GM19455 (cell line): ENCODE results near the gene NAT8.
"Not testable (repeated sequence)": the region's sequence is repeated elsewhere in the genome, so short reads cannot be mapped to it uniquely, and the experiment has no call there.

Source experiments
- ATAC-seq: cut with Tn5 transposase; IDR thresholded peaks from one replicate; pipeline ENCODE4 v1.9.1; 2021; ENCODE audit not compliant: unreplicated experiment

NAT8 gene

DNA sequence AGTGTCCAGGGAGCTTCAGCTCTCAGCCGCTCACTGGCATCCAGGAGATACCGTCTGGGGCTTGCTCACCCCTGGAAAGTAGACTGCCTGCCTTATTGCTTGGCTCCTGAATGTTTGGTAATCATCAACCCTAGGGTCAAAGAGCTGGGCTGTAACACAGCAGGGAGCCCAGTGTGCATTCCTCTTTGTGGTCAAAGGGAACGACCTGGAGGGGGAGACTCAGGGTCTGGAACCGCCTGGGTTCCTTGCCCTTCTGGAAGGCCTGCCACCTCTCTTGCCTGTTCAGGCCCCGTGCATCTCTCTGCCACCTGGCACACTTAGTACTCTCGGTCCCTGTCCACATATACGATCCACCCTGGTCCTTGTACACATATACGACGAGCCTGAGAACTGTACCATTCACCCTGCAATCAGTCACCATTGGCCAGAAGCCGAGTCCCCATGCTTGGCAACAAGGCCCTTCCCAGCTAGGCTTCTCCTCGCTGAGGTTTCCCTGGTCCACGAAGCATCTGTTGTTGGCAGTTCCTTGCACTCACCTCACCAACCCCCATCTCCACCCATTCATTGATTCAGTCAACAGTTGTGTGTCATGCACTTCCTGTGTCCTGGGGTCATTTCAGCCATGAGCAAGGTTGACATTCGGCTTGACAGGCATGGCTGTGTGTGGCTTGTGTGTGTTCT, at the start of gene NAT8:
Gene NAT8 (minus strand): TSS at position 85 of the 681 bp plus-strand sequence. CDS start 794 bp downstream, outside the sequence.
- ATAC-seq = no peak

DNA sequence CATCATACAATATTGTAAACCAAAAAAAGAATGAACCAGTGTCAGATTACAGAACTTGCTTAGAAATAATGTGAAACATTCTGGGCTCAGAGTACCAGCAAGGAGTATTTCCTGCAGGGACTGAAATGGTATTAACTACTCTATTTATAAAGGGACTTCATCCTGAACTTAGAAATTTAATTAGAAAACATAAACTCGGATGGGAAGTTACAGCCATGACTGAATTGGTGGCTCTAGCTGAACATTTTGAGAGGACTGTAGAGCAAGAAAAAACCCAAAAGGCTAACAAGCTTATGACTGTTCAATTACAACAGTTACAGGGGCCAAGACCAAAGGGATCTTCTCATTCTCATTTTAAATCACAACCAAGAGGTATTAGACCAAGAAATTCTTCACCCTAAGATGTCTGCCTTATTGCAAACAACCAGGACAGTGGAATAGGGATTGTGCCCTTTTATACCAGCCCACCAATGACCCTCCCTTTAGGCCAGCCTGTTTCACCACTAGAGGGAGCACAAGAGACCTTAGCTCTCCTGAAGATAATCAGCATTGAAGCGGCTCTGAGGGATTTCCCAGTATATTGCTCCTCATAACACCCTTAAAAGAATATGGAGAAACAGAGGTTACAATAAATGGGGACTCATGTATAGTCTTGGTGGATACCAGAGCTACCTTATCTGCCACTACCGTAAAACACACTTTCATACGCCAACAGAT, 48.3 kb upstream of the NAT8 start:
- not testable (repeated sequence) for ATAC-seq

DNA sequence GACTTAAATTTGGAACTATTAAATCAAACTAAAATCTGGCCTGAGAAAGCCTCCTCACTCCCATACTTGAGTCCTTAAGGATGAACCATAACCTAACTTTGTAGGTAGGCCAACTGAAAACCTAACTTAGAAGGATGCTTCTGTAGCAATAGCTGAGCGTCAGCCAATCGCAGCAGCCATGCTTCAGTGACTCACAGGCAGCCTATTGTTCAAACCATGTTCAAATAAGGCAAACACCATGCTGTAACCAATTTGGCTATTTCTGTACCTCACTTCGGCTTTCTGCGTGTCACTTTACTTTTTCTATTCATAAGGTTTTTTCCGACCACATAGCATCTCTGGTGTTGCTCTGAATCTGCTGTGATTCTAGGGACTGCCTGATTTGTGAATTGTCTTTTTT, 46.3 kb upstream of the NAT8 start:
- not testable (repeated sequence) for ATAC-seq

- no peak for ATAC-seq
These were observed 43.7 kb upstream of the NAT8 start for GRCh38 chr2:73685764-73686438.

- not testable (repeated sequence) for ATAC-seq
These were observed 42.7 kb upstream of the NAT8 start for GRCh38 chr2:73684905-73685304.

- ATAC-seq = not testable (repeated sequence)
These were observed 42.1 kb upstream of the NAT8 start for GRCh38 chr2:73684325-73684724.

- ATAC-seq = not testable (repeated sequence)
These were observed 37.8 kb upstream of the NAT8 start for GRCh38 chr2:73679951-73680571.

GRCh38 chr2:73679237-73679636, 37.0 kb upstream of the NAT8 start:
- not testable (repeated sequence) for ATAC-seq

DNA sequence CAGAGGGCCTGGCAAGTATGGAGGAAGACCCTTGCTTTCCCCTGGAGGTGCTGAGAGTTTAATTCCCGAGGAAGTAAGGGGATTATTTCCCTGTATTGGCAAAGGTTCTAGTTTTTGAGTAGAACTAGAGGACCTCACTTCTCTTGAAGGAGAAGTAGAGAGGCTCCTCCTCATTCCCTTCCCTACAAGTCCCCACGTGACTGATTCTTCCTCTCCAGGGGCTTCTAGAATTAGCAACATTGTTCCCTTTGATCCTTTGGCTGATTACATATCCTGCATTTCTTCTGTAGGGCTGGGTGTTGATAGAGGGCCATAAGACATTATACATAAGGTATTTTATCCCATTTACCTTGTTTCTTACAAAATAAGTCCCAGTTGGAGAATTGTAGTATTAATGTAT, 35.8 kb upstream of the NAT8 start:
- ATAC-seq = not testable (repeated sequence)

GRCh38 chr2:73676211-73676610, 34.0 kb upstream of the NAT8 start:
- not testable (repeated sequence) for ATAC-seq

- ATAC-seq = not testable (repeated sequence)
These were observed 32.5 kb upstream of the NAT8 start for GRCh38 chr2:73674696-73675157.

DNA sequence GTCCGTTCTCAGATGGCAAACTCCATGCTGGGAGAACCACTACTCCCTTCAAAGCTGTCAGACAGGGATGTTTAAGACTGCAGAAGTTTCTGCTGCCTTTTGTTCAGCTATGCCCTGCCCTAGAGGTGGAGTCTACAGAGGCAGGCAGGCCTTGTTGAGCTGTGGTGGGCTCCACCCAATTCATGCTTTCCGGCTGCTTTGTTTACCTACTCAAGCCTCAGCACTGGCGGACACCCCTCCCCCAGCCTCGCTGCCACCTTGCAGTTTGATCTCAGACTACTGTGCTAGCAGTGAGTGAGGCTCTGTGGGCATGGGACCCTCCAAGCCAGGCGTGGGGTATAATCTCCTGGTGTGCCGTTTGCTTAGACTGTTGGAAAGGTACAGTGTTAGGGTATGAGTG, 27.8 kb upstream of the NAT8 start:
- not testable (repeated sequence) for ATAC-seq

DNA sequence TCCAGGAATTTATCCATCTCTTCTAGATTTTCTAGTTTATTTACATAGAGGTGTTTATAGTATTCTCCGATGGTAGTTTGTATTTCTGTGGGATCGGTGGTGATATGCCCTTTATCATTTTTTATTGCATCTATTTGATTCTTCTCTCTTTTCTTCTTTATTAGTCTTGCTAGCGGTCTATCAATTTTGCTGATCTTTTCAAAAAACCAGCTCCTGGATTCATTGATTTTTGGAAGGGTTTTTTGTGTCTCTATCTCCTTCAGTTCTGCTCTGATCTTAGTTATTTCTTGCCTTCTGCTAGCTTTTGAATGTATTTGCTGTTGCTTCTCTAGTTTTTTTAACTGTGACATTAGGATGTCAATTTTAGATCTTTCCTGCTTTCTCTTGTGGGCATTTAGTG, 25.0 kb upstream of the NAT8 start:
- ATAC-seq = not testable (repeated sequence)

DNA sequence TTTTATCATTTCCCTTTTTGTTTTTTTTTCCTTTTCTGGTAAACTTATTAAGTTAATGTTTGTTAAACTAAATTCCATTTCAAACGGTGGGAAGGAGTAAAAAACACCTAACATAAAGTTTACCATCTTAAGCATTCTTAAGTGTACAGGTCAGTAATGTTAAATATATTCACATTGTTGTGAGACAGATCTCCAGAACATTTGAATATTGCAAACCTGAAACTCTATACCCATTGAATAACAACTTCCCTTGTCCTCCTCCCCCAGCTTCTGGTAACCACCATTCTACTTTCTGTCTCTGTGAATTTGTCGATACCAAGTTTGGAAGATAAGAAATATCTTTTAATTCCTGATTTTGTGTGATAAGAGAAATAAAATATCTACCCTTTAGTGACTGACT, 12.0 kb upstream of the NAT8 start:
- no peak for ATAC-seq

DNA sequence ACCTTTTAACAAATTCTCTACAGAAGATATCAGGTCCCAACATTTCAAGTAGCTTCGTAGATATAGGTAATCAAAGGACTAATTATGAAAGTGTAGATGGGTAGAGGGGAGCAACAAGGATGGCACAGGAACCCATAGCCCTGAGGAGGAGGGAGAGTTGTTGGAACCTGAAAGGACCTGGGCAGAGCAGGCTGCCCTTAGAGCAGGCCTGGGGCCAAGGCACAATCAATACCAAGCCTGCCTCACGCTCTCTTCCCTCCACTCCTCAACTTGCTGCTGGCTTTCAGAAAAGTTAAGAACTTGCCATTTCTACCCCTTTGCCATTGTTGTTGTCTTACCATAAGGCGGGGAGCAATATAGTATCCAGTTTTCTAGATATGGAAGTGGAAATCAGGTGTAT, 10.1 kb upstream of the NAT8 start:
- no peak for ATAC-seq

DNA sequence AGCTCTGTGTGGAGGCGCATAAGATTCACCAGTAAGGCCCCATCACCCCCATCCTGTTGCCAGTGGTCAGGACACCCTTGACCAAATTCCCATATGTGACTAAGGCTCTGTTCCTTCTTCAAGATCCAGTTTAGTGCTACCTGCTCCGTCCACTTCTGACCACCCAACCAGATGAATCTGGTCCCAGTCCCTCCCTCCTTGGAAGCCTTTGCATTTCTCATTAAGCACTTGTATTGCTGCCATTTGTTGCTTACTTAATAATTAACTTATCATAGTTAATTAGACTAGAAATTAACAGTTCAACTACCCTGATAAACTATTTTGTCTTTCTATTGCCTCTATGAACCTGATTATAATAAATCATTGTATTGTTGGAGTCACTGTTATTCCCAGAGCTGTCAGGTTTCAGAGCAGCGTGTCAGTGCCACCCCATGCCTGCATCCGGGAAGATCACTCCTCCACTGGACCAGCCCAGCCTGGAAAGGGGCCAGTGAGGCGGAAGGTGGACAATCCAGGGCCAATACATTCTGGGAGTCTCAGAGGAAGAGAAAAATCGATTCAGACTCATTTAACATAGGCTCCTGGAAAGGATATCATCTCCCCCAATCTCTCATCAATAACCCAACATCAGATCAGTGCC, 9.5 kb upstream of the NAT8 start:
- no peak for ATAC-seq

DNA sequence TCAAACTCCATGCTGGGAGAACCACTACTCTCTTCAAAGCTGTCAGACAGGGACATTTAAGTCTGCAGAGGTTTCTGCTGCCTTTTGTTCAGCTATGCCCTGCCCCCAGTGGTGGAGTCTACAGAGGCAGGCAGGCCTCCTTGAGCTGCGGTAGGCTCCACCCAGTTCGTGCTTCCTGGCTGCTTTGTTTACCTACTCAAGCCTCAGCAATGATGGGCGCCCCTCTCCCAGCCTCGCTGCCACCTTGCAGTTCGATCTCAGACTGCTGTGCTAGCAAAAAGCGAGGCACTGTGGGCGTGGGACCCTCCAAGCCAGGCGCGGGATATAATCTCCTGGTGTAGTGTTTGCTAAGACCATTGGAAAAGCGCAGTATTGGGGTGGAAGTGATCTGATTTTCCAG, 5.5 kb upstream of the NAT8 start:
- not testable (repeated sequence) for ATAC-seq

- no peak for ATAC-seq
These were observed 507 bp downstream of the NAT8 start for GRCh38 chr2:73641767-73642062.

DNA sequence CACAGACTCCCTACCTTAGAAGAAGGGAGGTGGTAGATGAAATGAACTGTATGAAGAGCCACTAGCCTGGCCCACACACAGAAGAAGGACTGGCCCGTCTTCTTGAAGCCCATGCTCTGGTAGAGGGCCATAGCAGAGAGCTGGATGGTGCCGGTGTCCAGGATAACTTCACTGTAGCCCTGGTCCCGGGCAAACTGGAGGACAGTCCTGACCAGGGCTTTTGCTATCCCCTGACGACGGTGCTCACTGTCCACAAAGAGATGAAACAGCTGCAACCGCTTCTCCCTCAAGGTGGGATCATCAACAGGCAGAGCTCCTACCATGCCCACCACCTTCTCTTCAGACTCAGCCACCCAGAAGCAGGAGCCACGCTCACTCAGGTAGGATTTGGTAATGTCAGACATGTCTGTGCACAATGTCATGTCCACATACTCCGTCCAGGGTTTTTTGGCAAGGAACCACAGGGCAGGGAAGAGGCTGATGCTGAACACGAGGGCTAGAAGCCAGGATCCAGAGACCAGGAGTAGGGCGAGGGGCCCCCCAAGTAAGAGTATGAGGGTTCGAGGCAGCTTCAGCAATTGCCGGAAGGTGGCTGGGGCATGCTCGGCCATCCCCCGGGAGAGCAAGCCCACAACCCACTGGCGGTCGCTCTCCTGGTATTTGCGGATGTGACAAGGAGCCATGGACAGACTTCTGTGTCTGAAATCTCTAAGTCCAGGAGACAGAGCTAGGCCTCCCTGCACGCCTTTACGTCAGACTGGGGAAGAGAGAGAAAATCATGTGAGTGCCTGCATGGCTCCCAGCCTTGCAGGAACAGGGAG, 1.1 kb downstream of the NAT8 start:
- no peak for ATAC-seq

- ATAC-seq = no peak
These were observed 1.7 kb downstream of the NAT8 start for GRCh38 chr2:73640511-73640911.
